Stimulated activated naive CD4-positive, alpha-beta T cell (primary cell): ENCODE results near the gene TMEM235.

Experiments used
- DNase-seq, 6 experiments: peaks; one replicate each; lab custom pipeline; 2025; lab: John Stamatoyannopoulos, UW

The TMEM235 gene

GRCh38 chr17:78255029-78255656 lies 23.7 kb downstream of the TMEM235 start:
- DNase-seq = no peak

- DNase-seq = no peak
Observed at GRCh38 chr17:78255953-78256706, 24.7 kb downstream of the TMEM235 start.

GRCh38 chr17:78256707-78257591 lies 25.5 kb downstream of the TMEM235 start:
- peak in 1 of 6 experiments; percentile 10 for DNase-seq

GRCh38 chr17:78257810-78258322 lies 26.4 kb downstream of the TMEM235 start:
- peak; percentile 21 to 50 (median 41) for DNase-seq

- peak; percentile 57 to 85 (median 70) for DNase-seq
Observed at GRCh38 chr17:78258323-78259191, 27.1 kb downstream of the TMEM235 start.

GRCh38 chr17:78259192-78259554 lies 27.7 kb downstream of the TMEM235 start:
- DNase-seq = no peak

GRCh38 chr17:78263063-78263735 lies 31.8 kb downstream of the TMEM235 start:
- peak in 1 of 6 experiments; percentile 22 for DNase-seq

- DNase-seq = no peak
Observed at GRCh38 chr17:78263736-78264340, 32.4 kb downstream of the TMEM235 start.

- no peak for DNase-seq
Observed at GRCh38 chr17:78264590-78264989, 33.2 kb downstream of the TMEM235 start.

- DNase-seq = no peak
Observed at GRCh38 chr17:78265121-78265520, 33.7 kb downstream of the TMEM235 start.

- DNase-seq = no peak
Observed at GRCh38 chr17:78266231-78266631, 34.8 kb downstream of the TMEM235 start.

GRCh38 chr17:78266771-78267170 lies 35.3 kb downstream of the TMEM235 start:
- no peak for DNase-seq

- DNase-seq = no peak
Observed at GRCh38 chr17:78267253-78268073, 36.0 kb downstream of the TMEM235 start.

GRCh38 chr17:78268191-78268874 lies 36.9 kb downstream of the TMEM235 start:
- DNase-seq = no peak

- DNase-seq = no peak
Observed at GRCh38 chr17:78268951-78269905, 37.8 kb downstream of the TMEM235 start.

GRCh38 chr17:78269955-78270381 lies 38.5 kb downstream of the TMEM235 start:
- DNase-seq = no peak

GRCh38 chr17:78271419-78272170 lies 40.2 kb downstream of the TMEM235 start:
- peak in 1 of 6 experiments; percentile 42 for DNase-seq
